ENCODE measurements around the gene SDHAF2. TPM values are rescaled to one million over a fixed set of nuclear protein-coding genes. Genes with fewer than 3 reads are reported as not detected.

The SDHAF2 gene
- total RNA-seq, 4 donors from 2014 or later = 36.6 to 53.0 (median 48.4) TPM

- Histone ChIP-seq H3K4me1 (peaks cover 11% of the 10 kb centered on the region), H3K27ac (no peak overlapping the region), H3K27me3 (no peaks in the 10 kb centered on the region), H3K9me3 (no peaks in the 10 kb centered on the region), H3K4me3 (no peak overlapping the region), H3K36me3 (no peaks in the 10 kb centered on the region)
- no peak for DNase-seq (ENCODE audit: low spot score in 2 of 2)
- TF ChIP-seq POLR2A (IDR thresholded peaks at IDR 0.05) (no peak), EP300 (IDR thresholded peaks at IDR 0.05) (no peak), CTCF (IDR thresholded peaks at IDR 0.05) (no peak), POLR2AphosphoS5 (IDR thresholded peaks at IDR 0.05) (no peak)
- 65% methylated on average over 9 of the region's 10 CpGs for WGBS
Observed at GRCh38 chr11:61481806-61482205, 51.9 kb downstream of the SDHAF2 start.

GRCh38 chr11:61482513-61482912 is 52.6 kb downstream of the SDHAF2 start:
- 30% methylated on average over 5 of the region's 7 CpGs for WGBS

GRCh38 chr11:61484541-61484940 is 54.6 kb downstream of the SDHAF2 start:
- WGBS = 79% methylated on average over 11 of the region's 11 CpGs
- TF ChIP-seq POLR2AphosphoS5 (IDR thresholded peaks at IDR 0.05) = no peak
- TF ChIP-seq CTCF (IDR thresholded peaks at IDR 0.05) = no peak
- no peak for TF ChIP-seq POLR2A (IDR thresholded peaks at IDR 0.05)
- TF ChIP-seq EP300 (IDR thresholded peaks at IDR 0.05) = no peak
- no peak for DNase-seq (ENCODE audit: low spot score in 2 of 2)
- Histone ChIP-seq H3K36me3 (no peaks in the 10 kb centered on the region), H3K27me3 (no peaks in the 10 kb centered on the region), H3K27ac (no peak overlapping the region), H3K9me3 (no peaks in the 10 kb centered on the region), H3K4me1 (peaks cover 8% of the 10 kb centered on the region), H3K4me3 (no peak overlapping the region)

More at GRCh38 chr11:61482513-61482912, 52.6 kb downstream of the SDHAF2 start:
- Histone ChIP-seq H3K9me3 (no peaks in the 10 kb centered on the region), H3K4me3 (no peak overlapping the region), H3K27me3 (no peaks in the 10 kb centered on the region), H3K36me3 (no peaks in the 10 kb centered on the region), H3K27ac (no peak overlapping the region), H3K4me1 (peaks cover 4% of the 10 kb centered on the region)
- peak in 1 of 2 donors; percentile 40 for TF ChIP-seq CTCF (IDR thresholded peaks at IDR 0.05)
- no peak for TF ChIP-seq EP300 (IDR thresholded peaks at IDR 0.05)
- no peak for DNase-seq (ENCODE audit: low spot score in 2 of 2)

GRCh38 chr11:61485080-61485479 is 55.2 kb downstream of the SDHAF2 start:
- TF ChIP-seq POLR2AphosphoS5 (IDR thresholded peaks at IDR 0.05) (no peak), CTCF (IDR thresholded peaks at IDR 0.05) (no peak), POLR2A (IDR thresholded peaks at IDR 0.05) (no peak), EP300 (IDR thresholded peaks at IDR 0.05) (no peak)
- H3K27ac ChIP-seq = no peak overlapping the region
- 85% methylated on average over 8 of the region's 11 CpGs for WGBS
- DNase-seq (ENCODE audit: low spot score in 2 of 2) = no peak
- no peaks in the 10 kb centered on the region for H3K27me3 ChIP-seq
- no peaks in the 10 kb centered on the region for H3K9me3 ChIP-seq
- no peak overlapping the region for H3K4me3 ChIP-seq
- peaks cover 14% of the 10 kb centered on the region for H3K4me1 ChIP-seq
- H3K36me3 ChIP-seq = no peaks in the 10 kb centered on the region

- WGBS = 88% methylated on average over 4 of the region's 6 CpGs
- H3K27ac ChIP-seq = no peak overlapping the region
- peaks cover 18% of the 10 kb centered on the region for H3K4me1 ChIP-seq
- no peak overlapping the region for H3K4me3 ChIP-seq
- TF ChIP-seq POLR2A (IDR thresholded peaks at IDR 0.05) = no peak
- TF ChIP-seq POLR2AphosphoS5 (IDR thresholded peaks at IDR 0.05) = no peak
- no peak for TF ChIP-seq EP300 (IDR thresholded peaks at IDR 0.05)
- TF ChIP-seq CTCF (IDR thresholded peaks at IDR 0.05) = no peak
- H3K36me3 ChIP-seq = no peaks in the 10 kb centered on the region
- DNase-seq (ENCODE audit: low spot score in 2 of 2) = no peak
- no peaks in the 10 kb centered on the region for H3K9me3 ChIP-seq
- H3K27me3 ChIP-seq = no peaks in the 10 kb centered on the region
Observed at GRCh38 chr11:61486011-61486620, 56.2 kb downstream of the SDHAF2 start.
